PC-9 (cell line): Measurements from ENCODE around the gene CHMP4B. TPM values are rescaled to one million over a fixed set of nuclear protein-coding genes. Genes with fewer than 3 reads are reported as not detected.
A peak's percentile ranks its signal among the peaks of the same experiment; 100 is the strongest.

Experiments used
- BruUV-seq: library from RNA; stranded (reverse); fragments of 400-500 nt; replicated peaks from 2 replicates; lab custom pipeline; 2021; lab: Mats Ljungman, UMichigan
- CTCF ChIA-PET: fragments of 300-600 bp; sonication (Branson Sonifier 250); formaldehyde crosslinking; loops from one replicate; lab custom pipeline; 2022; ENCODE audit warnings: antibody characterized with exemption; lab: Charles Lee
- POLR2A ChIA-PET: fragments of 300-600 bp; sonication (Branson Sonifier 250); formaldehyde crosslinking; loops from one replicate; lab custom pipeline; 2022; ENCODE audit warnings: antibody characterized with exemption; ENCODE audit not compliant: unreplicated experiment; lab: Charles Lee
- DNase-seq, 2 experiments: peaks; one replicate each; pipeline versions ENCODE4 v3.0.0 to v3.0.0-alpha.2; 2015 to 2022; ENCODE audit warnings: mixed read lengths in 1 of 2
- H2AFZ ChIP-seq: fragments of 200-600 bp; sonication (generic); 2 replicates; pipeline ENCODE4 v1.8.1; 2017; ENCODE audit warnings: antibody characterized with exemption
- H3F3A ChIP-seq: fragments of 200-600 bp; sonication (generic); 2 replicates; pipeline ENCODE4 v1.8.1; 2017; ENCODE audit warnings: antibody characterized with exemption, mild to moderate bottlenecking, low read depth; ENCODE audit not compliant: insufficient read depth
- H3K27ac ChIP-seq: fragments of 200-600 bp; sonication (generic); 2 replicates; pipeline ENCODE4 v1.6.1; 2016; ENCODE audit warnings: mixed run types
- H3K27me3 ChIP-seq: fragments of 200-600 bp; sonication (generic); 2 replicates; pipeline ENCODE4 v1.6.1; 2016; ENCODE audit warnings: low read depth, mixed run types; ENCODE audit not compliant: insufficient read depth
- H3K36me3 ChIP-seq: fragments of 200-600 bp; sonication (generic); 2 replicates; pipeline ENCODE4 v1.6.1; 2016; ENCODE audit warnings: low read depth, mixed run types
- H3K4me1 ChIP-seq: fragments of 200-600 bp; sonication (generic); replicated peaks from 2 replicates; pipeline ENCODE4 v1.6.1; 2016; ENCODE audit warnings: mixed run types; ENCODE audit not compliant: insufficient read depth
- H3K4me2 ChIP-seq: fragments of 200-600 bp; sonication (generic); 2 replicates; pipeline ENCODE4 v1.6.1; 2017; ENCODE audit warnings: mixed run types
- H3K4me3 ChIP-seq: fragments of 200-600 bp; sonication (generic); 2 replicates; pipeline ENCODE4 v1.6.1; 2016; ENCODE audit warnings: mixed run types
- H3K79me2 ChIP-seq: fragments of 200-600 bp; sonication (generic); 2 replicates; pipeline ENCODE4 v1.6.1; 2017; ENCODE audit warnings: low read depth, mixed run types
- H3K9me2 ChIP-seq: fragments of 200-600 bp; sonication (generic); 2 replicates; pipeline ENCODE4 v1.8.1; 2017; ENCODE audit warnings: mild to moderate bottlenecking; ENCODE audit not compliant: insufficient read depth
- H3K9me3 ChIP-seq: fragments of 200-600 bp; sonication (generic); 2 replicates; pipeline ENCODE4 v1.8.1; 2016; ENCODE audit warnings: low read depth; ENCODE audit not compliant: insufficient read depth
- H4K20me1 ChIP-seq: fragments of 200-600 bp; sonication (generic); 2 replicates; pipeline ENCODE4 v1.8.1; 2017; ENCODE audit not compliant: insufficient read depth
- EZH2 ChIP-seq: fragments of 200-600 bp; sonication (generic); IDR thresholded peaks from 2 replicates; pipeline ENCODE4 v1.8.0; 2017; ENCODE audit warnings: antibody characterized with exemption, low read depth
- intact Hi-C: fragments of 100-400 bp; cut with micrococcal nuclease; formaldehyde crosslinking; loops from one replicate; pipeline ENCODE4 v1.10.0; 2022; ENCODE audit not compliant: unreplicated experiment
- total RNA-seq: library from RNA; stranded (reverse); gene quantifications from 2 replicates; pipeline ENCODE4 v1.2.3, GENCODE V29; 2021
- TF ChIP-seq, protein P1 (sequence below): fragments of 200-600 bp; sonication (generic); conservative IDR thresholded peaks from 2 replicates; pipeline ENCODE4 v1.6.1; 2017; ENCODE audit warnings: mixed run types, antibody characterized with exemption, mild to moderate bottlenecking, moderate library complexity

Gene CHMP4B
- total RNA-seq, 1 experiment from 2014 or later: 180 TPM

DNA sequence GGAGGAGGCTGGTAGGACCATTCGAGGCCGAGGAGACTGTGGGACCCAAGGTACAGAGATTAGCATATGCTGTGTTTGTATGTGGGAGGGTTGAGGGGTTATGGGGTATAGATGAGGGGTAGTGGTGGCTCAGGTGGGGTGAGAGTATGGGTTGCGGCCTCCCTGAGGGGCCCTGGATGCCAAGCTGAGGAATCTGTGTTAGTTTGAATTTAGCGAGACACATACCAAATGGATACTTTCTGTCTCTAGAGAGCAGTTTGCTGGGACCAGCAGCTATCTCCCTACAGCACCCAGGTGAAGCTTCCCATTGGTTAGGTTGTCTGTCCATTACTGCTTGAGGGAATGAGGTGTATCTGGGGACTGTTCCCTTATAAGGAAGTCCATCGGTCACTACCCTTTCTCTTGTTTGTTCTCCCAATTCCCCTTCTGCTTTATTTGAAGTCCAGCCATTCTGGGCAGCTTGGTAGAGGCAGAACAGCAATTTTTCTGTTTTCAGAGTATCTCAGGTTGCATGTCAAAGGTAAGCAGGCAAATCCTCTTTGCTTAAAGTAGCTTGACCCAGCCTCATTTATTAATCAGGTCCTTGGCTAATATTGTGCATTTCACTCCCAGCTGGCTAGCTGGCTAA, 15.2 kb downstream of the CHMP4B start:
- H3K4me2 ChIP-seq: peak overlapping the region; percentile 36

DNA sequence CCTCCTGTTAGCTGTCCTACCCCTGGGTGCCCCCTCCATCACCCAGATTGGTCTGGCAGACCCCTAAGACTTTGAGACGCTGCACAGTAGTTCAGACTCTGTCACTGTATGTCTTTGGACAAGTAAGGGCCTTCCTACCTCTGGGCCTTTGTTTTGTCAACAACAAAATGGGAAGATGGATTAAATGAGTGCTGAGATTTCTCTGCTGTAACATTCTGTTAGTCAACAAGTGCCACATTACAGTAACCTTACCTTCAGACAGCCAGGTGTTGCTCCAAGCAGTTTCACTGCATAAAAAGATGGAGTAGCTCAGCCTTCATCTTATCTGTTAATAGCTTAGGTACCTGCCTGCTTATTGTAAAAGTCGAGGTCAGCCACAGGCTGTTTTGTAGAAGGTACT, 16.0 kb downstream of the CHMP4B start:
- no peaks in the 10 kb centered on the region for H3K9me3 ChIP-seq
- no peak overlapping the region for H3K4me3 ChIP-seq
- intact Hi-C loops: no loop called here
- no TSS peak for BruUV-seq
- no peak for DNase-seq
- no peak for TF ChIP-seq EZH2
- TF ChIP-seq, protein P1, sequence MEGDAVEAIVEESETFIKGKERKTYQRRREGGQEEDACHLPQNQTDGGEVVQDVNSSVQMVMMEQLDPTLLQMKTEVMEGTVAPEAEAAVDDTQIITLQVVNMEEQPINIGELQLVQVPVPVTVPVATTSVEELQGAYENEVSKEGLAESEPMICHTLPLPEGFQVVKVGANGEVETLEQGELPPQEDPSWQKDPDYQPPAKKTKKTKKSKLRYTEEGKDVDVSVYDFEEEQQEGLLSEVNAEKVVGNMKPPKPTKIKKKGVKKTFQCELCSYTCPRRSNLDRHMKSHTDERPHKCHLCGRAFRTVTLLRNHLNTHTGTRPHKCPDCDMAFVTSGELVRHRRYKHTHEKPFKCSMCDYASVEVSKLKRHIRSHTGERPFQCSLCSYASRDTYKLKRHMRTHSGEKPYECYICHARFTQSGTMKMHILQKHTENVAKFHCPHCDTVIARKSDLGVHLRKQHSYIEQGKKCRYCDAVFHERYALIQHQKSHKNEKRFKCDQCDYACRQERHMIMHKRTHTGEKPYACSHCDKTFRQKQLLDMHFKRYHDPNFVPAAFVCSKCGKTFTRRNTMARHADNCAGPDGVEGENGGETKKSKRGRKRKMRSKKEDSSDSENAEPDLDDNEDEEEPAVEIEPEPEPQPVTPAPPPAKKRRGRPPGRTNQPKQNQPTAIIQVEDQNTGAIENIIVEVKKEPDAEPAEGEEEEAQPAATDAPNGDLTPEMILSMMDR: no peak
- peaks cover 9% of the 10 kb centered on the region for H3K36me3 ChIP-seq
- CTCF ChIA-PET: no interaction called here
- H3F3A ChIP-seq: peaks cover 28% of the 10 kb centered on the region; the same call in 1 of the 2 replicates
- H2AFZ ChIP-seq: no peak overlapping the region
- H3K27me3 ChIP-seq: no peaks in the 10 kb centered on the region
- H3K4me1 ChIP-seq: peaks cover 17% of the 10 kb centered on the region
- no peak overlapping the region for H3K4me2 ChIP-seq
- H3K27ac ChIP-seq: 0 out of 2 replicates have a peak overlapping the region, but pooled peaks have one; percentile 26
- no peaks in the 10 kb centered on the region for H3K9me2 ChIP-seq
- POLR2A ChIA-PET: interaction anchor here (0.6 kb wide), 1 partner anchor 415 kb away, joined by 4 read pairs; no protein-coding TSS in a partner anchor
- peaks cover 100% of the 10 kb centered on the region for H3K79me2 ChIP-seq
- peaks cover 92% of the 10 kb centered on the region for H4K20me1 ChIP-seq

More for the DNA sequence above, 15.2 kb downstream of the CHMP4B start:
- no peak for DNase-seq
- H2AFZ ChIP-seq: no peak overlapping the region
- H3K9me3 ChIP-seq: no peaks in the 10 kb centered on the region
- peaks cover 94% of the 10 kb centered on the region for H4K20me1 ChIP-seq
- no peaks in the 10 kb centered on the region for H3K27me3 ChIP-seq
- BruUV-seq: no TSS peak
- intact Hi-C loops: no loop called here
- no peak for TF ChIP-seq EZH2
- TF ChIP-seq, protein P1: no peak
- peaks cover 26% of the 10 kb centered on the region; the same call in 1 of the 2 replicates for H3F3A ChIP-seq
- H3K79me2 ChIP-seq: peaks cover 100% of the 10 kb centered on the region
- no peaks in the 10 kb centered on the region for H3K9me2 ChIP-seq
- POLR2A ChIA-PET: interaction anchor here (0.6 to 0.8 kb wide), 3 partner anchors 15 to 425 kb away, joined by 3 to 8 read pairs (median 4); partner anchors contain the start of gene CHMP4B
- H3K36me3 ChIP-seq: peaks cover 9% of the 10 kb centered on the region
- peaks cover 17% of the 10 kb centered on the region for H3K4me1 ChIP-seq
- CTCF ChIA-PET: interaction anchor here (0.6 kb wide), 1 partner anchor 79 kb away, joined by 3 read pairs; no protein-coding TSS in a partner anchor
- 0 out of 2 replicates have a peak overlapping the region, but pooled peaks have one; percentile 26 for H3K27ac ChIP-seq
- no peak overlapping the region for H3K4me3 ChIP-seq

DNA sequence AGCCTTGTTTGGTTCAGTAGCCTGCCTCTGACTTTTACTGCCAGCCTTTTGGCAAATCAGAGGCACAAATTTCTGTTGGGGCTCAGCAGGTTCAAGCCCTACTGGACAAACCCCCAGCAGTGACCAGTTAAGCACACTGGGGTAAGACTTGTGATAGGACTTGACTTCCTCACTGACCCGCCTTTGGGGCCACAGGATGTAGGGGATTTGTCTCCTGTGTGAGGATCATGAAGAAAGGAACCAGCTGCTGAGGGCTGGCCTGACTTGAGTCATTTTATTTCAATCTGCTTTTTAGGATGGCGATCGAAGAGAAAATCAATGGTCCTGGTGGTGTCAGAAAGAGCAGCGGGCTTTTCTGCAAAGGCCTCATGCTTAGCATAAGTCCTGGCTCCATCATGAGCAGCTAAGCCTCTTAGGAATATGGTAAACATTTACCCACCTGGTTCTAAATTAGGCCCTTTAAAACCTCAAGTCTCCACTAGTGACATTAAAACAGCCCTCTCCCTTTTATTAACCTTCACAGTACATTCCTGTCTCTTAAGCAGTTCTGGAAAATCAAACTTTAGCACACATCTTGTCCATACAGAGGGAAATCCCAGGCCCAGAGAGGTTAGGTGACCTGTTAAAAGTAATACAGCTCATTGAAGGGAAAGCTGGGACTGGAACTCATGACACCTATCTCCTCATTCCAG, 16.6 kb downstream of the CHMP4B start:
- Histone ChIP-seq H4K20me1 (peaks cover 93% of the 10 kb centered on the region), H3K4me3 (no peak overlapping the region), H3K27ac (no peak overlapping the region), H3F3A (peaks cover 33% of the 10 kb centered on the region), H3K36me3 (peaks cover 9% of the 10 kb centered on the region), H3K4me2 (no peak overlapping the region), H3K9me2 (no peaks in the 10 kb centered on the region), H3K27me3 (no peaks in the 10 kb centered on the region), H3K9me3 (no peaks in the 10 kb centered on the region), H2AFZ (no peak overlapping the region), H3K4me1 (peaks cover 17% of the 10 kb centered on the region), H3K79me2 (peaks cover 100% of the 10 kb centered on the region)
- POLR2A ChIA-PET: no interaction called here
- TF ChIP-seq, protein P1: no peak
- no peak for TF ChIP-seq EZH2
- BruUV-seq: no TSS peak
- CTCF ChIA-PET: no interaction called here
- no peak for DNase-seq
- intact Hi-C loops: no loop called here
